HFF-Myc (cell line): ENCODE results near the gene MBNL1.

ENCODE experiments used
- DNase-seq: peaks from one replicate; pipeline ENCODE4 v3.0.0-alpha.2; 2011; ENCODE audit warnings: low read depth; ENCODE audit errors: extremely low read depth
- H3K4me3 ChIP-seq: replicated peaks from 2 replicates; pipeline ENCODE4 v1.5.1; 2011; ENCODE audit warnings: low read depth, mild to moderate bottlenecking, control low read depth, low read length
- TF ChIP-seq, protein P1 (sequence below): IDR thresholded peaks from 2 replicates; pipeline ENCODE4 v1.5.1; 2012; ENCODE audit warnings: mild to moderate bottlenecking, low read depth, low read length, control low read depth; ENCODE audit errors: missing control alignments

MBNL1 gene

DNA sequence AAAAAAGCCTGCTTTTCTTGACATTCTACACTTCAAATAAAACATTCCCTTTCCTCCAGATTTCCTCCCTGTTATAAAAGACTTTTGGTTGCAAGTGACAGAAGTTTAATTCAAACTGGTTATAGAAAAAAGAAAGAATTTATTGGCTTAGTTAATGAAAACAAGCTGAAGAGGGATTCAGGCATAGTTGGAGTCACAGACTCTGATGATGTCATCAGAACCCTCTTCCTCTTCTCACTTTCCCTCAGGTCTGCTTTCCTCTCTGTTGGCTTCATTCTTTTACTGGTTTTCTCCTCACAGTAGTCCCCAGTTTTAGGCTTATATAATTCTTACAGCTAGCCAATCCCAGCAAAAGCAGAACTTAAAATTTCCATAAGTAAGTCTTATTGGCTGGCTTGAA lies 32.0 kb upstream of the MBNL1 start:
- TF ChIP-seq, protein P1, sequence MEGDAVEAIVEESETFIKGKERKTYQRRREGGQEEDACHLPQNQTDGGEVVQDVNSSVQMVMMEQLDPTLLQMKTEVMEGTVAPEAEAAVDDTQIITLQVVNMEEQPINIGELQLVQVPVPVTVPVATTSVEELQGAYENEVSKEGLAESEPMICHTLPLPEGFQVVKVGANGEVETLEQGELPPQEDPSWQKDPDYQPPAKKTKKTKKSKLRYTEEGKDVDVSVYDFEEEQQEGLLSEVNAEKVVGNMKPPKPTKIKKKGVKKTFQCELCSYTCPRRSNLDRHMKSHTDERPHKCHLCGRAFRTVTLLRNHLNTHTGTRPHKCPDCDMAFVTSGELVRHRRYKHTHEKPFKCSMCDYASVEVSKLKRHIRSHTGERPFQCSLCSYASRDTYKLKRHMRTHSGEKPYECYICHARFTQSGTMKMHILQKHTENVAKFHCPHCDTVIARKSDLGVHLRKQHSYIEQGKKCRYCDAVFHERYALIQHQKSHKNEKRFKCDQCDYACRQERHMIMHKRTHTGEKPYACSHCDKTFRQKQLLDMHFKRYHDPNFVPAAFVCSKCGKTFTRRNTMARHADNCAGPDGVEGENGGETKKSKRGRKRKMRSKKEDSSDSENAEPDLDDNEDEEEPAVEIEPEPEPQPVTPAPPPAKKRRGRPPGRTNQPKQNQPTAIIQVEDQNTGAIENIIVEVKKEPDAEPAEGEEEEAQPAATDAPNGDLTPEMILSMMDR: no peak
- peak; percentile 83 for DNase-seq
- no peak overlapping the region for H3K4me3 ChIP-seq

DNA sequence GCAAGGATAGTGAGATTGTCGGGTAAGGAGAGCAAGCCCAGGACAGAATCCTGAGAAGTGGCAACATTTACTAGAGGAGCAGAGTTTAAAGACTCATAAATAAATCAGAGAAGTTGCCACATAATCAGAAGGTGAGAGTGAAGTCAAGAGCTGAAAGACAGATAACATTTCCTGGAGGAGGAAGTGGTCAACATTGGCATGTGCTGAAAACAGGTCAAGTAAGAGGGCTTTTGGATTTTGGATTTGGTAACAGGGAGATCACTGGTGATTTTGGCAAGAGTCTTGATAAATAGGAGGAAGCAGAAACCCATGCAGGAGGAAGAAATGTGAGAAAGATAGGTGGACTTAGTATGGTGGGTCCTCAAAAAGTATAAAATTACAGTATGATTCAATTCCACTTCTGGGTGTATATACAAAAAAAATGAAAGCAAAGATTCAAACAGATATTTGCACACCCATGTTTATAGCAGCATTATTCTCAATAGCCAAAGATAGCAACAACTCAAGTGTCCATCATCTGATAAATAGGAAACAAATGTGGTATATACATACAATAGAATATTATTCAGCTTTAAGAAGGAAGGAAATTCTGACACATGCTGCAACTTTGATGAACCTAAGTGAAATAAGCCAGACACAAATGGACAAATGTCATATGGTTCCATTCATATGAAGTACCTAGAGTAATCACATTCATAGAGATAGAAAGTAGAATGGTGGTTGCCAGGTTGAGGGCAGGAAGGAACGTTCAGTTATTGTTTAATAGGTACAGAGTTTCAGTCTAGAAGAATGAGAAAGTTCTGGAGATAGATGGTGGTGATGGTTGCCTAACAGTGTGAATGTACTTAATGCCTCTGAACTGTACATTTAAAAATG lies 27.3 kb upstream of the MBNL1 start:
- no peak overlapping the region for H3K4me3 ChIP-seq
- TF ChIP-seq, protein P1: no peak
- no peak for DNase-seq

DNA sequence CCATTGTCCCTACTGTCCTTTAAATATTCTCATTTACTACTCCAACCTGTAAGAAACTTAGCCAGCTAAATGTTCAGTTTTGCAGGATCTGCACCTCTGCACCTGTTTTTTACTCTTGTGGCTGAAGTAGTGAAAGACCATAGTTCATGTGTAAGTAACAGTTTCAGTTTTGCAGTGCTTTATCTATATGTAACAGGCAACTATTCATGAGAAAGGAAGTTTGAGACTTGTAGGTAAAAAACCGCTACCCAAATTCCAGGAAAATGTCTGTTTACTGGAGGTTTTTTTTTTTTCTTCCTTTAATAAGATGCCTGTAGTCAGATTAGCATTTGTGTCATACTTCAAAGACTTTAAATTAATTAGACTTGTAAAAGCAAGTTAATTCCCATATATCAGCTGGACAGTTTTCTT lies 25.4 kb upstream of the MBNL1 start:
- no peak overlapping the region for H3K4me3 ChIP-seq
- TF ChIP-seq, protein P1: no peak
- DNase-seq: no peak

DNA sequence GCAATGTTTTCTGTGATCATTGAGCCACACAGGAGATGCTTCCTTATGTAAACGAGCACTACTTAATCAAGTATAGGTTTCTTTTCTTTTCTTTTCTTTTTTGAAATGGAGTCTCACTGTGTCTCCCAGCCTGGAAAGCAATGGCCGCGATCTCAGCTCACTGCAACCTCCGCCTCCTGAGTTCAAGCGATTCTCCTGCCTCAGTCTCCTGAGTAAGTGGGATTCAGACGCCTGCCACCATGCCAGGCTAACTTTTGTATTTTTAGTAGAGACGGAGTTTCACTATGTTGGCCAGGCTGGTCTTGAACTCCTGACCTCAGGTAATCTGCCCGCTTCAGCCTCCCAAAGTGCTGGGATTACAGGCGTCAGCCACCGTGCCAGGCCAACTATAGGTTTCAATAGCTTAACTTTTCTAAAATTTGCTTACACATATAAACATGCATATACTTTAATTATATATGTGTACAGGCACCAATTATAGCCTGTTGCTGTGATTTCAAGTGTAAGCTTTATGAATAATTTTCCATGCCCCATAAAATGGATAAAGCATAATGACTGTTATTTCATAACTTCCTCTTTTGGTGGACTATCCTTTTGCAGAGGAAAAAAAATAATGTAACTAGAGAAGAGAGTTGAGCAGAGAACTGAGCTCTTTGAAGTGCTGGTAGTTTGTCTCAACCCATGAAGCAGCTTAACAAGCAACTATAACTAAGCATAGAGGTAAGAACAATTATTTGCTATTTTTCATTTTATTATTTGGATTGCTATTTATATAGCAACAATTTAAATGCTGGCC lies 24.8 kb upstream of the MBNL1 start:
- no peak overlapping the region for H3K4me3 ChIP-seq
- no peak for DNase-seq
- TF ChIP-seq, protein P1: no peak

DNA sequence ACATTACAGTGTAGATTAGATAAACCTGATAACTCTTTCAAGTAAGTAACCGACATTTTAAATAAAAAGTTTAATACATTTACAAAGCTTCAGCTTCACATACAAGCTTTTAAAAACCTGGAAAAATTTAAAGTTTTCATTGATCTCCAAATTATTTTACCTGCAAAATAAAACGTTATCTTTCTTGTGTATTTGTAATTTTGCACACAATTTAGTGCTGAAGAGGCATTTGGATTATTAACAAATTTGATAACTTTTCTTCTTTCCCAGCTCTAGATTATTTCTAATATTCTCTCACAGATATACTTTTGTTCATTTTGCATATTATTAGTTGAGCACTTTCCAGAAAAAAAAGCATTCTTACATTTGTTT lies 24.2 kb upstream of the MBNL1 start:
- no peak overlapping the region for H3K4me3 ChIP-seq
- TF ChIP-seq, protein P1: no peak
- DNase-seq: no peak

DNA sequence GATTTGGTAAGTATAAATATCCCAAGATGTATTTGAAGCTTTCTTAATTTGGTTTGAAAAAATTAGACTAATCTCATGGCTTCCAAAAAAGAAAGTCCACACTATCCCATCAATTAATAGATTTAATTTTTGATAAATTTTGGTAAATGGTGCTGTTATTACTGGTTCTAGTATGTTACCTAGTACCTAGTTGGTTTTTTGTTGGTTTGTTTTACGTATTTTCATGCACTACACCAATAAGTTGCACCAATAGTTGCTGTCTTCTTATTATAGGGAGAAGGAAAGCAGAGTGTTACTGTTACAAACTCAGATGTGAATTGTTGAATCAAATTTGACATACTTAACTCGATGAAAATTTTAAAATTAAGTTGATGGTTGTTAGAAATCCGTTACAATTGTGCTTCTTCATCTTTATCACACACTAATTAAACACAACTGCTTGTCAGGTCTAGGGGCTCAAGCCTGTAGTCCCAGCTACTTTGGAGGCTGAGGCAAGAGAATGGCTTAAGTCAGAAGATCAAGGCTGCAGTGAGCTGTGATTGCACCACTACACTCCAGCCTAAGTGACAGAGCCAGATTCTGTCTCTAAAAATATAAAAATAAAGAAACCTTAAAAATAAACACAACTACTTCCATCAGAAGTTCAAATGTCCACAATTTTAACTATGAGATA lies 23.1 kb upstream of the MBNL1 start:
- TF ChIP-seq, protein P1: no peak
- no peak overlapping the region for H3K4me3 ChIP-seq
- no peak for DNase-seq
